IPS-15b (cell line): Measurements from ENCODE around the gene HOXB7.
A peak's percentile ranks its signal among the peaks of the same experiment; 100 is the strongest.

Experiments
- H3K27me3 ChIP-seq: one replicate; pipeline ENCODE4 v1.6.1; 2013; ENCODE audit warnings: low read length; ENCODE audit not compliant: control insufficient read depth, insufficient read depth
- H3K36me3 ChIP-seq: one replicate; pipeline ENCODE4 v1.6.1; 2013; ENCODE audit warnings: low read length; ENCODE audit not compliant: control insufficient read depth, insufficient read depth
- H3K4me1 ChIP-seq: one replicate; pipeline ENCODE4 v1.6.1; 2013; ENCODE audit warnings: mild to moderate bottlenecking, low read length; ENCODE audit not compliant: control insufficient read depth, insufficient read depth
- H3K4me3 ChIP-seq: one replicate; pipeline ENCODE4 v1.5.1; 2013; ENCODE audit warnings: low read depth, low read length
- H3K9ac ChIP-seq: one replicate; pipeline ENCODE4 v1.6.1; 2013; ENCODE audit warnings: low read depth, mild to moderate bottlenecking, low read length
- H3K9me3 ChIP-seq: one replicate; pipeline ENCODE4 v1.6.1; 2013; ENCODE audit warnings: mild to moderate bottlenecking, low read length; ENCODE audit not compliant: control insufficient read depth, insufficient read depth

HOXB7 gene

GRCh38 chr17:48593126-48593829, 17.5 kb downstream of the HOXB7 start, which contains the start of gene HOXB5:
Gene HOXB5, minus strand, starts transcription at chr17:48593779. Its CDS starts 97 bp downstream, at chr17:48593682.
- Histone ChIP-seq H3K27me3 (peaks cover 100% of the 10 kb centered on the region), H3K4me3 (peak within 1 kb of the TSS; percentile 39), H3K4me1 (peaks cover 5% of the 10 kb centered on the region), H3K9ac (no peak within 1 kb of the TSS), H3K9me3 (no peaks in the 10 kb centered on the region), H3K36me3 (no peaks in the 10 kb centered on the region)

DNA sequence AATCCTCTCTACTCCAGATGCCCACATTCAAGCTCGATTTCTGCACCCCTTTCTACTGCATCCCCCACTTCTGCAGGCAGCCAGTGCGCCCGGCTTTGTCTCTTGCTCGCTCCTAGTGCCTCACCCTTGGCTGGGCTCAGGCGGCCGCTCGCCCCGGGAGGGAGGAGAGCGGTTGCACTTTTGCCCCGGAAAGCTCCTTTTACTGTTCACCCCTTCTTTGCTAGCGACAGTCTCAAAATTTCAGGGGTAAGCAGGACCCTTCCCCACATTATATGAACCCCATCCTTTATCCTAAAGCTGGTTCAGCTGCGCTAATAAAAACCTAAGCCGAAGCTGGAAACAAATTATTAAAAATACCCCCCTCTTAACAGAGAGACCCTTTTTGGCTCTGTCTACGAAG, 18.2 kb downstream of the HOXB7 start:
- H3K9me3 ChIP-seq, result no peaks in the 10 kb centered on the region
- H3K9ac ChIP-seq, result no peak overlapping the region
- H3K27me3 ChIP-seq, result peaks cover 100% of the 10 kb centered on the region
- peaks cover 5% of the 10 kb centered on the region for H3K4me1 ChIP-seq
- no peaks in the 10 kb centered on the region for H3K36me3 ChIP-seq
- no peak overlapping the region for H3K4me3 ChIP-seq

DNA sequence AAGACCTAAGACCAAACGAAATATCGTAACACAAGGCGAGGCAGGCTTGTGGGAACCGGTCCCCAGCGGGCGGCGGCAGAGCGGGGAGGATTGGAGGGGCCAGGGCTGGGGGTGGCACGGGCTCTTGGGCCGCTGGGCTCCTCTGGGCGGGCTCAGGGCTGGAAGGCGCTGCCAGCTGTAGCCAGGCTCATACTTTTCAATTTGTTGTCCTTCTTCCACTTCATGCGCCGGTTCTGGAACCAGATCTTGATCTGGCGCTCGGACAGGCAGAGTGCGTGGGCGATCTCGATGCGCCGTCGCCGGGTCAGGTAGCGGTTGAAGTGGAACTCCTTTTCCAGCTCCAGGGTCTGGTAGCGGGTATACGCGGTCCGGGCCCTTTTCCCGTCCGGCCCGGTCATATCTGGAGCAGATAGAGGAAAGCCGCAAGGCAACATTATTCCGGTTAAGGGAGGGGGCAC, 18.7 kb downstream of the HOXB7 start:
- Histone ChIP-seq H3K4me3 (no peak overlapping the region), H3K9ac (no peak overlapping the region), H3K27me3 (peaks cover 100% of the 10 kb centered on the region), H3K4me1 (peaks cover 5% of the 10 kb centered on the region), H3K36me3 (no peaks in the 10 kb centered on the region), H3K9me3 (no peaks in the 10 kb centered on the region)

GRCh38 chr17:48591255-48592056, 19.4 kb downstream of the HOXB7 start:
- no peak overlapping the region for H3K9ac ChIP-seq
- H3K4me3 ChIP-seq, result no peak overlapping the region
- H3K36me3 ChIP-seq, result no peaks in the 10 kb centered on the region
- H3K9me3 ChIP-seq, result no peaks in the 10 kb centered on the region
- H3K27me3 ChIP-seq, result peaks cover 100% of the 10 kb centered on the region
- H3K4me1 ChIP-seq, result peaks cover 5% of the 10 kb centered on the region

GRCh38 chr17:48590607-48591161, 20.1 kb downstream of the HOXB7 start:
- Histone ChIP-seq H3K4me3 (no peak overlapping the region), H3K9me3 (no peaks in the 10 kb centered on the region), H3K36me3 (no peaks in the 10 kb centered on the region), H3K4me1 (peaks cover 7% of the 10 kb centered on the region), H3K9ac (no peak overlapping the region), H3K27me3 (peaks cover 100% of the 10 kb centered on the region)

DNA sequence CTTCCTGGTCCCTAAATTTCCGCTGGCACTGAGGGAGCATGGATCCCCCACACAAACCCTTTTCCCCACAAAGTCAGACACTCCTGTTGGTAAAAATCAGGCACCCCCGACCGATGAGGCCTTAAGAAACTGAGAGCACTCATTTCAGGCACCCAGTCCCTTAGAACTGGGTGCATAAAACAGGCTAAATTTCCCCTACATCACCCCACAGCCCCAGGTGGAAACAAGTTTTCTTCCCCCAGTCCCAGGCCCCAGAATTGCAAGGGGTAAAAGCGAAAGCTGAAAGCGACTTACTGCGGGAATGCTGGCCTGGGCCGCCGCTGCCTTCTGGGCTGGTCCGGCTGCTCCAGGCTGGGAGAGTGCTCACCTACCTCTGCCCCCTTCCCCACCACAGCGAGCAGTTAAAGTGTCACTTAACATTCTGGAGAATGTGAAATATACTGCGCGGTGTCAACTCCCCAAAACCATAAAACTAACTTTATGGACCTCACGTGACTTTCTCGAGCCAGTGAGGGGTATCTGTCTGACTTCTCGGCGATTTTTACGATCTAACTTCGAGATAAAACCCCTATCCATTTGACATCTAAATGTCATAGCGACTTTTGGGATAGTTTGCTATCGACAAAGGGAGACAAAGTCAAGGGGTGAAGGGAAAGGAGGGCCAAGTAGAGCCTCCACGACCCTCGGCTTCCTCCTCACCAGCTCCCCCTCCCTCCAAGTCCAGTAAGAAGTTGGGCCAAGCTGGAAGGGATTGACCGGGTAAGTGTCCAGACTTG, 20.8 kb downstream of the HOXB7 start, which contains the start of gene HOXB3:
HOXB3 (minus strand) TSS at position 411 of the 776 bp plus-strand sequence. CDS start 37,767 bp downstream, outside the sequence.
- Histone ChIP-seq H3K36me3 (no peaks in the 10 kb centered on the region), H3K4me3 (peak within 1 kb of the TSS; percentile 22), H3K4me1 (peaks cover 7% of the 10 kb centered on the region), H3K27me3 (peaks cover 100% of the 10 kb centered on the region), H3K9ac (no peak within 1 kb of the TSS), H3K9me3 (no peaks in the 10 kb centered on the region)

- H3K9me3 ChIP-seq, result no peaks in the 10 kb centered on the region
- H3K36me3 ChIP-seq, result no peaks in the 10 kb centered on the region
- peaks cover 100% of the 10 kb centered on the region for H3K27me3 ChIP-seq
- H3K9ac ChIP-seq, result no peak overlapping the region
- H3K4me1 ChIP-seq, result peaks cover 2% of the 10 kb centered on the region
- peak overlapping the region; percentile 22 for H3K4me3 ChIP-seq
These were observed 21.6 kb downstream of the HOXB7 start for GRCh38 chr17:48589060-48589830.

DNA sequence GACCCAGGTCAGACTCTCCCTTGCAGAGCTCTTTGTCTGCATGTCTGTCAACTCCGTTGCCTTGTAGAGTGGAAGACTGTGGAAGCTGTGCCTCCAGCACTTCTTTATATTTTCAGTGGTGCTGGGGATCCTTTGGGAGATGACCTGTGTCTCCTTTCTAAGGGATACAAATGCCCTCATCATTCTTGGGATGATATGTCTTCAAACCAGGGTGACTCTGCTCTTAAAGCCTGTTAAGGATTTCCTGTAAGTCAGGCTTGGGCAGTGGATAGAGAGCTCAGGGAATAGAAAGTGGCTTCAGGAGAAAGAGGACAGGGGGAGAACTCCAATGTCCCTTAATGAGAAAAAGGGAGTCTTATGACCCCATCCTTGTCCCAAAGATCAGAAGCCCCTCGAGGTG, 22.3 kb downstream of the HOXB7 start:
- H3K9me3 ChIP-seq, result no peaks in the 10 kb centered on the region
- H3K36me3 ChIP-seq, result no peaks in the 10 kb centered on the region
- peaks cover 2% of the 10 kb centered on the region for H3K4me1 ChIP-seq
- H3K27me3 ChIP-seq, result peaks cover 100% of the 10 kb centered on the region
- H3K9ac ChIP-seq, result no peak overlapping the region
- peak overlapping the region; percentile 18 for H3K4me3 ChIP-seq

DNA sequence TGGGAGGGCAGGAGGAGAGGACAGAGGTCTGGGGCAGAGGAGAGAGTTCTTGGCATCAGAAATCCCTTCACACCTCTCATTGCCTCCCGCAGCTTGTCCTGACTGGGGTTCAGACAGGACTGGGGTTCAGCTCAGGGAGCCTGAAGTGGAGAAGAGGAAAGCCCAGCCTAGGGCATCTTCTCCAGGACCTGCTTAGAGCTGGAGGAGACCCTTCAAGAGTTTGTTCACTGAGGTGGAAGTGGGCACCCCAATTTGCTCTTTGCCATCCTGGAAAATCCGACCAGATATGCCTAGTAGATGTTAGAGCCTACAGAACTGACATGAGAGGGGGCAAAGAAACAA, 22.8 kb downstream of the HOXB7 start:
- no peak overlapping the region for H3K9ac ChIP-seq
- H3K9me3 ChIP-seq, result no peaks in the 10 kb centered on the region
- H3K4me3 ChIP-seq, result peak overlapping the region; percentile 18
- H3K36me3 ChIP-seq, result no peaks in the 10 kb centered on the region
- peaks cover 100% of the 10 kb centered on the region for H3K27me3 ChIP-seq
- H3K4me1 ChIP-seq, result peaks cover 2% of the 10 kb centered on the region

GRCh38 chr17:48587276-48588073, 23.3 kb downstream of the HOXB7 start:
- no peak overlapping the region for H3K9ac ChIP-seq
- H3K27me3 ChIP-seq, result peaks cover 100% of the 10 kb centered on the region
- H3K4me1 ChIP-seq, result peaks cover 2% of the 10 kb centered on the region
- no peaks in the 10 kb centered on the region for H3K9me3 ChIP-seq
- no peak overlapping the region for H3K4me3 ChIP-seq
- no peaks in the 10 kb centered on the region for H3K36me3 ChIP-seq
